Measurements from ENCODE around the gene MYLK. TPM values are rescaled to one million over a fixed set of nuclear protein-coding genes. Genes with fewer than 3 reads are reported as not detected.

MYLK gene
- total RNA-seq, 1 experiment from 2014 or later, result 23.0 TPM

GRCh38 chr3:123907720-123908119 lies 23.6 kb upstream of the MYLK start:
- Mint-ChIP-seq H3K9me3 (ENCODE audit: unreplicated experiment) (no peaks in the 10 kb centered on the region), H3K36me3 (ENCODE audit: insufficient read depth, unreplicated experiment) (no peaks in the 10 kb centered on the region), H3K27ac (ENCODE audit: unreplicated experiment) (no peak overlapping the region), H3K4me3 (ENCODE audit: unreplicated experiment) (no peak overlapping the region), H3K27me3 (ENCODE audit: insufficient read depth, unreplicated experiment) (no peaks in the 10 kb centered on the region), H3K4me1 (ENCODE audit: low read depth, unreplicated experiment) (no peaks in the 10 kb centered on the region)
- POLR2A ChIA-PET, result no interaction called here
- Histone ChIP-seq H3K36me3 (ENCODE audit: control insufficient read depth, insufficient read depth, low read length) (no peaks in the 10 kb centered on the region), H3K4me3 (ENCODE audit: low read depth, low read length) (no peak overlapping the region), H3K4me1 (no peaks in the 10 kb centered on the region), H3K27me3 (replicated peaks; ENCODE audit: control insufficient read depth, insufficient read depth, low read length) (no peaks in the 10 kb centered on the region), H3K9me3 (no peaks in the 10 kb centered on the region)
- no TSS peak for BruUV-seq (replicated peaks)
- intact Hi-C loops (cut with micrococcal nuclease; ENCODE audit: unreplicated experiment), result no loop called here
- CTCF ChIA-PET, result interaction anchor here (0.8 kb wide), 1 partner anchor 108 kb away, joined by 3 read pairs; no protein-coding TSS in a partner anchor
- no peak for DNase-seq
- peak in 1 of 2 experiments; percentile 32 for TF ChIP-seq CTCF (IDR thresholded peaks at IDR 0.05; ENCODE audit: insufficient read depth in 1 of 2, low read depth in 1 of 2, low read length in 1 of 2, severe bottlenecking in 1 of 2, unreplicated experiment in 1 of 2)

DNA sequence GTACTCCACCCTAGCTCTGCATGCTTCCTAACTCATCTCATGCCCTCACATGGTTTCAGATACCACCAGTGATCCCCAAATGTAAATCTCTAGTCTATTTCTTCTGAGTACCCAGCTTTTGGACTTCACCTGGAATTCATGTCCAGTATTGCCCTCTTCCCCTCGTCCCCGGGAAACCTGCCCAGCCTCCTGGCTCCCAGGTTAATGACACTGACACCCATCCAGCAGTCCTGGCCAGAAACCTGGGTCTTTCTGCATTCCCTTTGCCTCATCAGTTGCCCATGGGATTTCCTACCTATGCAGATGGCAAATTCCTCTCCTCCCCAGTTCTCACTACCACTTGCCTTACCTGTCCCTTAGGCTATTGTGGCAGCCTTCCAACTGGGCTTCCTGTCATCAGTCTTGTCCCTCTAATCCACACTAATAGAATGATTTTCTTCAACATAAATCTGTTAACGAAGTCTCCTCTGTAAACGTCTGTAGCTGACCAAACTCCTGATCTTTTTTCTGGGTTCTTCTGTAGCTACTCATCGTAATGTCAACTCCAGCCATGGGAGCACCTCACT lies 15.3 kb upstream of the MYLK start:
- ChIA-PET CTCF (no interaction called here), POLR2A (interaction anchor here (0.6 kb wide), 1 partner anchor 937 kb away, joined by 4 read pairs; no protein-coding TSS in a partner anchor)
- H3K36me3 ChIP-seq (ENCODE audit: control insufficient read depth, insufficient read depth, low read length), result no peaks in the 10 kb centered on the region
- H3K4me3 ChIP-seq (ENCODE audit: low read depth, low read length), result no peak overlapping the region
- no peak for TF ChIP-seq CTCF (IDR thresholded peaks at IDR 0.05; ENCODE audit: insufficient read depth in 1 of 2, low read depth in 1 of 2, low read length in 1 of 2, severe bottlenecking in 1 of 2, unreplicated experiment in 1 of 2)
- H3K36me3 Mint-ChIP-seq (ENCODE audit: insufficient read depth, unreplicated experiment), result no peaks in the 10 kb centered on the region
- intact Hi-C loops (cut with micrococcal nuclease; ENCODE audit: unreplicated experiment), result no loop called here
- H3K9me3 Mint-ChIP-seq (ENCODE audit: unreplicated experiment), result no peaks in the 10 kb centered on the region
- no TSS peak for BruUV-seq (replicated peaks)
- no peaks in the 10 kb centered on the region for H3K4me1 Mint-ChIP-seq (ENCODE audit: low read depth, unreplicated experiment)
- no peak overlapping the region for H3K27ac Mint-ChIP-seq (ENCODE audit: unreplicated experiment)
- no peaks in the 10 kb centered on the region for H3K27me3 ChIP-seq (replicated peaks; ENCODE audit: control insufficient read depth, insufficient read depth, low read length)
- peaks cover 3% of the 10 kb centered on the region; the same call in 1 of the 2 replicates for H3K9me3 ChIP-seq
- DNase-seq, result no peak
- H3K27me3 Mint-ChIP-seq (ENCODE audit: insufficient read depth, unreplicated experiment), result no peaks in the 10 kb centered on the region
- H3K4me1 ChIP-seq, result no peaks in the 10 kb centered on the region
- no peak overlapping the region for H3K4me3 Mint-ChIP-seq (ENCODE audit: unreplicated experiment)

- intact Hi-C loops (cut with micrococcal nuclease; ENCODE audit: unreplicated experiment), result no loop called here
- H3K4me1 ChIP-seq, result no peaks in the 10 kb centered on the region
- H3K27me3 ChIP-seq (replicated peaks; ENCODE audit: control insufficient read depth, insufficient read depth, low read length), result no peaks in the 10 kb centered on the region
- H3K27me3 Mint-ChIP-seq (ENCODE audit: insufficient read depth, unreplicated experiment), result no peaks in the 10 kb centered on the region
- no peak for TF ChIP-seq CTCF (IDR thresholded peaks at IDR 0.05; ENCODE audit: insufficient read depth in 1 of 2, low read depth in 1 of 2, low read length in 1 of 2, severe bottlenecking in 1 of 2, unreplicated experiment in 1 of 2)
- H3K4me1 Mint-ChIP-seq (ENCODE audit: low read depth, unreplicated experiment), result no peaks in the 10 kb centered on the region
- no peaks in the 10 kb centered on the region for H3K36me3 ChIP-seq (ENCODE audit: control insufficient read depth, insufficient read depth, low read length)
- peaks cover 16% of the 10 kb centered on the region; the same call in 1 of the 2 replicates for H3K9me3 ChIP-seq
- H3K9me3 Mint-ChIP-seq (ENCODE audit: unreplicated experiment), result peaks cover 11% of the 10 kb centered on the region
- no peak overlapping the region for H3K4me3 Mint-ChIP-seq (ENCODE audit: unreplicated experiment)
- no peak for DNase-seq
- ChIA-PET CTCF (interaction anchor here (0.6 kb wide), 1 partner anchor 9 kb away, joined by 3 read pairs; the partner anchor contains the start of gene MYLK), POLR2A (no interaction called here)
- no peak overlapping the region for H3K27ac Mint-ChIP-seq (ENCODE audit: unreplicated experiment)
- H3K4me3 ChIP-seq (ENCODE audit: low read depth, low read length), result no peak overlapping the region
- BruUV-seq (replicated peaks), result no TSS peak
- H3K36me3 Mint-ChIP-seq (ENCODE audit: insufficient read depth, unreplicated experiment), result no peaks in the 10 kb centered on the region
Measured at GRCh38 chr3:123893012-123893411, 8.9 kb upstream of the MYLK start.

Measured in Caco-2 (cell line).